H1 (cell line): ENCODE data around the gene SMDT1. TPM values are rescaled to one million over a fixed set of nuclear protein-coding genes. Genes with fewer than 3 reads are reported as not detected.

Experiments
- BCL11A ChIP-seq, 2 experiments: IDR thresholded peaks; one replicate each; pipeline ENCODE4 v1.6.1; 2011; ENCODE audit warnings: low read depth in 2 of 2, low read length in 2 of 2, mild to moderate bottlenecking in 2 of 2
- GTF2F1 ChIP-seq: IDR thresholded peaks from 2 replicates; pipeline ENCODE4 v1.6.1; 2012; ENCODE audit warnings: low read depth, low read length, improper control_type of control experiment, borderline replicate concordance
- RXRA ChIP-seq: IDR thresholded peaks from 2 replicates; pipeline ENCODE4 v1.6.1; 2011; ENCODE audit warnings: low read depth, mild to moderate bottlenecking, low read length, moderate library complexity; ENCODE audit not compliant: insufficient read depth
- polyA plus RNA-seq, 7 experiments: library from polyadenylated mRNA; depleted of rRNA in 3 of 7; stranded (reverse) in 5 of 7; unstranded in 2 of 7; fragments of >200 nt in 5 of 7; fragments of 200-250 nt in 2 of 7; gene quantifications; 1 replicate in 5 of 7; 2 replicates in 1 of 7; 4 replicates in 1 of 7; pipeline versions ENCODE4 v1.2.1 to v1.2.3, GENCODE V29; 2011 to 2013; ENCODE audit warnings: missing spikeins in 2 of 7, mixed read lengths in 2 of 7
- total RNA-seq: library from RNA; stranded (reverse); fragmentation: NEBNext Ultra II Directional; extraction: Animal tissue kit (Norgen Biotek cat#: 25700); gene quantifications from 2 replicates; pipeline ENCODE4 v1.2.1, GENCODE V29; 2021

Gene SMDT1
- total and polyA plus RNA-seq, 2 of the 8 experiments (the other 6 are each of a cell fraction or from before 2014, with no cell fraction given) = 34.9 to 35.6 TPM

GRCh38 chr22:42039271-42039670 is 40.2 kb upstream of the SMDT1 start (continued):
- TF ChIP-seq GTF2F1 (no peak), BCL11A (IDR thresholded peaks at IDR 0.05; ENCODE audit: low read depth in 2 of 2, low read length in 2 of 2) (no peak), RXRA (no peak)
- TF ChIP-seq, all 59 proteins: peak for 0
